Muscle layer of duodenum (tissue), 2 donors: ENCODE measurements around the gene SPIRE1.
"Not testable (repeated sequence)": the region's sequence is repeated elsewhere in the genome, so short reads cannot be mapped to it uniquely, and the experiment has no call there.

Source experiments
- H3K27ac ChIP-seq: one replicate; pipeline ENCODE4 v1.7.0; 2013; ENCODE audit warnings: mild to moderate bottlenecking, low read length
- H3K27me3 ChIP-seq: one replicate; pipeline ENCODE4 v1.7.0; 2013; ENCODE audit warnings: low read depth, mild to moderate bottlenecking, control low read depth, low read length
- H3K36me3 ChIP-seq, 2 donors: one replicate each; pipeline ENCODE4 v1.7.0; 2013; ENCODE audit warnings: low read length in 2 of 2, control low read depth in 1 of 2, mild to moderate bottlenecking in 1 of 2; ENCODE audit not compliant: insufficient read depth in 2 of 2, control insufficient read depth in 1 of 2
- H3K4me1 ChIP-seq, 2 donors: one replicate each; pipeline ENCODE4 v1.7.0; 2013; ENCODE audit warnings: low read length in 2 of 2, mild to moderate bottlenecking in 2 of 2, control low read depth in 1 of 2, moderate library complexity in 1 of 2; ENCODE audit not compliant: insufficient read depth in 2 of 2, control insufficient read depth in 1 of 2
- H3K4me3 ChIP-seq, 2 donors: one replicate each; pipeline ENCODE4 v1.7.0; 2013; ENCODE audit warnings: low read length in 2 of 2, low read depth in 1 of 2, mild to moderate bottlenecking in 1 of 2
- H3K9me3 ChIP-seq, 2 donors: one replicate each; pipeline ENCODE4 v1.7.0; 2013; ENCODE audit warnings: low read length in 2 of 2, control low read depth in 1 of 2, mild to moderate bottlenecking in 1 of 2; ENCODE audit not compliant: control insufficient read depth in 1 of 2
- donor health status: healthy.

SPIRE1 gene

DNA sequence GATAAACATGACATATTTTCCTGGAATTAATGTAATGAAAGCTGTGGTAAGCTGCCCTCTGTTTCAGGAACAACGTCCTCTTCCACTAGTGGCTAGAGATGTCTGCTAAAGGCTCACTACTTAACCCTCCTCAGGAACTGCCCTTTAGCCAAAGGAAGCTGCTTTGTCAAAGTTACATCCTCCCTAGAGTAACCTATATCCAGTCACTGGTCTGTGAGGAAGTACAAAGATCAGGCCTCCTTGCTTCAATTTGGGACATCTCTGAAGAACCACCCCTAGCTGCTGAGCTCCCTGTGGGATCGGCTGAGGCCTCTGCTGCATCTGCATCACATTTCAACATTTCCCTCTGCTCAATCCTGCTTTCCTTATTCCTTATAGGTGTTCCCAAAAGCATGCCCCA lies 142.4 kb downstream of the SPIRE1 start:
- no peaks in the 10 kb centered on the region for H3K36me3 ChIP-seq
- no peaks in the 10 kb centered on the region for H3K27me3 ChIP-seq
- no peak overlapping the region for H3K27ac ChIP-seq
- H3K4me3 ChIP-seq = no peak overlapping the region
- H3K9me3 ChIP-seq = no peaks in the 10 kb centered on the region
- H3K4me1 ChIP-seq = peaks cover 0 to 5% of the 10 kb centered on the region in 2 donors

DNA sequence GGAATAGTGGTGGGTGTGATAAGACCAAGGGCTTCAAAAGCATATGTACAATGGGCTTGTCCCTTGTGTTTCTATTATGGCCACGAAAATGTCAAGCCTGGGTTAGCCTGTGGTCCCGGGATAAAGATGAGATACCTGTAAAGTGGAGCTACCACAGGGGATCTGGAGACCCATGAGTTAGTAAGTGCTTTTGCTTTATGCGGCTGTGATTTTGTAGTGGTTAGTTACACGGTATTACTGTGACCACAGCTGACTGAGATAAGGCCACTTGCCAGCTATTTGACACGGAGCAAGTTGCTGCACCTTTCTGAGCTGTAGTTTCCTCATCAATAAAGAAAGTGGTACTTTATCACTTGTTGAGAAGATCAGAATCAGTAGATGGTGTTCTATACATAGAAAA lies 150.9 kb downstream of the SPIRE1 start:
- Histone ChIP-seq H3K4me1 (no peaks in the 10 kb centered on the region), H3K36me3 (peaks cover 0 to 15% of the 10 kb centered on the region in 2 donors), H3K9me3 (no peaks in the 10 kb centered on the region), H3K27me3 (no peaks in the 10 kb centered on the region), H3K27ac (no peak overlapping the region), H3K4me3 (no peak overlapping the region)

DNA sequence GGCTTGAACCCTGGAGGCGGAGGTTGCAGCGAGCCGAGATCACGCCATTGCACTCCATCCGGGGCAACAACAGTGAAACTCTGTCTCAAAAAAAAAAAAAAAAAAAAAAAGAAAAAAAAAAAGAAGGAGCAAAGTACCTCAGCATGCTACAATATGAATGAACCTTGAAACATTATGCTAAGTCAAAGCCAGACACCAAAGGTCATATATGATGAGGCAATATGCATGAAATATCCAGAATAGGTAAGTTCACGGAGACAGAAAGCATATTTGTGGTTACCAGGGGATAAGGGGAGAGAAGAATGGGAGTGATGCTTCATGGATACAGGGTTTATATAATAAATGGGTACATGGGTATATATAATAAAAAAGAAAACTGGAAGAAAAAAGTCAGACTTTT lies 156.9 kb downstream of the SPIRE1 start:
- Histone ChIP-seq H3K27ac (no peak overlapping the region), H3K9me3 (no peaks in the 10 kb centered on the region), H3K36me3 (peaks cover 0 to 12% of the 10 kb centered on the region in 2 donors), H3K27me3 (no peaks in the 10 kb centered on the region), H3K4me1 (no peaks in the 10 kb centered on the region), H3K4me3 (no peak overlapping the region)

DNA sequence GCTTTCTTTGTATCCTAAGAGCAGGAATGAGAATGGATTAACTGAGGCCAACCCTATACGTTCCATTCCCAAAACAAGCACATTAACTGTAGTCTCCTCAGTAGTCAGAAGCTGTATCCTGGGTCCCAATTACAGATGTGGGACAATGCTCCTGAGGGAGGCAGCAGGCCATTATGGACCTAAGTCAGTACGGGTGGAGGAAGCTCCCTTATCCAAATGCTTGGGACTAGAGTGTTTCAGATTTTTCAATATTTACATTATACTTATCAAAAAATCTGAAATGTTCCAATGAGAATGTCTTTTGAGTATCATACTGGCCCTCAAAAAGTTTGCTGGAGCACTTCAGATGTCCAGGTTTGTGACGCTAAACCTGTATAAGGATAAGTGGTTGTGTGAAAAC lies 160.1 kb downstream of the SPIRE1 start:
- Histone ChIP-seq H3K9me3 (no peaks in the 10 kb centered on the region), H3K27ac (no peak overlapping the region), H3K36me3 (peaks cover 0 to 9% of the 10 kb centered on the region in 2 donors), H3K27me3 (no peaks in the 10 kb centered on the region), H3K4me1 (no peaks in the 10 kb centered on the region), H3K4me3 (no peak overlapping the region)

DNA sequence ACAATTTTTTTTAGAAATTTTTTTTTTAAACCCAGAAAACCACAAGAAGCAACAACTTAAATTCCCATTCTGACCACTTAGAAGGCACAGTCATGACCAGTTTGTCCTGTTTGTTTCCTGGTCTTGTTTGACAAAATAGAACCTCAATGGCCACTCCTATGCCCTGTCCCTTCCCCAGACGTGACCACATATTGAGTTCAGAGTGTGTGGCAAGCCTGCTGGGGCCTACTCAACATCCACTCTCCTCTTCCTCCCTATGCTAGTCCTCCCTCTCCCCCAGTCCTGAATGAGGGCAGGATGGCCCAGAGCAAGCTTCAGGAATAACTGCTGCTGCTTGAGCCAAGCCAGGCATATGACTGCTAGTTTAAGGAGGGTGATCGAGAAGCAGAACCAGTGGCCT lies 160.6 kb downstream of the SPIRE1 start:
- peaks cover 0 to 12% of the 10 kb centered on the region in 2 donors for H3K36me3 ChIP-seq
- H3K4me1 ChIP-seq = no peaks in the 10 kb centered on the region
- no peaks in the 10 kb centered on the region for H3K9me3 ChIP-seq
- no peak overlapping the region for H3K4me3 ChIP-seq
- H3K27me3 ChIP-seq = no peaks in the 10 kb centered on the region
- H3K27ac ChIP-seq = no peak overlapping the region

DNA sequence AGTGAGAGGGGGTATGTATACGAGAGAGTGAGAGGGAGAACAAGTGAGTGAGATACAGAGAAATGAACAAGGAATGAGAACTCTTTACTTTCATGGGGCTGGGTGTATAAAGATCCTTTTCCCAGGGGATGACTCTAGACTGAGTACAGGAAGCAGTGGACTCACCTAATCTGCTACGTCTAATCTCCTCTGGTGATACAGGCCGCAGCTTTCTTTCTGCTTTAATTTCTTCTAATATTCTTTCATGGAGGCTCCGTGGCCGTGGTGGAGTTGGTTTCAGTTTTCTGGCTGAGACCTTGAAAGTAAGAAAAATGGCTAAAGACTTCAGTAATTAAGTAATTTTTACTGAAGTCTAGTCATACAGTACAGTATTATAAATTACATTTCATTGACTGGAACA lies 165.0 kb downstream of the SPIRE1 start:
- H3K9me3 ChIP-seq = no peaks in the 10 kb centered on the region
- no peak overlapping the region for H3K4me3 ChIP-seq
- peaks cover 7 to 23% of the 10 kb centered on the region in 2 donors for H3K36me3 ChIP-seq
- no peaks in the 10 kb centered on the region for H3K4me1 ChIP-seq
- no peaks in the 10 kb centered on the region for H3K27me3 ChIP-seq
- H3K27ac ChIP-seq = no peak overlapping the region

DNA sequence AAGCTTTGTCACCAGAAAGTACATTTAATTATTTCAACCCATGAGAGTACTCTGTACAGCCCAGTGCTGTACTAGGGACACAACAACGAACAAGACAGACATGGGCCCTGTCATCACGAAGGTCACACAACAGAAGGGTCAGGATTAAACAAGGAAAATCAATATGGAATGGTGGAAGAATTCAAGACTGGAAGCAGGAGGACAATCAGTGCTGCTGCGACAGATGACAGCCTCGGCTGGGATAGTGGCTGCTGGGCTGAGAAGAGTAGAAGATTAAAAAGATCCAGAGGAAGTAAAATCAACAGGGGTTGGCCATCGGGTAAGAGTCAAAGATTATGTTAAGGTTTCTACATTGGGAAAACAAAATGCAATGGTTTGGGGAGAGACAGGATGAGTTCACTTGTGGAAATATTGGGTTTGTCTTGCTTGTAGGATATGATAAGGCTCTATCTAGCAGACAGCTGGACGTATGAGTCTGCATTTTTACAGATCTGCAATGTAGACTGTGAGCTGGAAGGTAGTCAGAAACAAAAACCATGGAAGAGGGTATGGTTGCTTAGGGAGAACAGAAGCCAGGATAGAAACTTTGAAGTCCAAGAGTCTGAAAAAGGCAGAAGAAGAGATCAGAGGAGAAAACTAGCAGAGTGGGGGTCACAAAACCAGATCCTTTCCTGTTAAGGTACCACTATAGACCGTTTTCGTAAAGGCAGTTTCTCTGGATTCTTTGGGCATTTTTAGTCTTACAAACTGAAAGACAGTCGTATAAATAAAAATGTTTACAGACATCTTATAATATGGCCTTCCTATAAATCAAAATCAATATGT lies 166.1 kb downstream of the SPIRE1 start:
- Histone ChIP-seq H3K36me3 (peaks cover 7 to 23% of the 10 kb centered on the region in 2 donors), H3K27ac (no peak overlapping the region), H3K4me3 (no peak overlapping the region), H3K9me3 (no peaks in the 10 kb centered on the region), H3K4me1 (no peaks in the 10 kb centered on the region), H3K27me3 (no peaks in the 10 kb centered on the region)

DNA sequence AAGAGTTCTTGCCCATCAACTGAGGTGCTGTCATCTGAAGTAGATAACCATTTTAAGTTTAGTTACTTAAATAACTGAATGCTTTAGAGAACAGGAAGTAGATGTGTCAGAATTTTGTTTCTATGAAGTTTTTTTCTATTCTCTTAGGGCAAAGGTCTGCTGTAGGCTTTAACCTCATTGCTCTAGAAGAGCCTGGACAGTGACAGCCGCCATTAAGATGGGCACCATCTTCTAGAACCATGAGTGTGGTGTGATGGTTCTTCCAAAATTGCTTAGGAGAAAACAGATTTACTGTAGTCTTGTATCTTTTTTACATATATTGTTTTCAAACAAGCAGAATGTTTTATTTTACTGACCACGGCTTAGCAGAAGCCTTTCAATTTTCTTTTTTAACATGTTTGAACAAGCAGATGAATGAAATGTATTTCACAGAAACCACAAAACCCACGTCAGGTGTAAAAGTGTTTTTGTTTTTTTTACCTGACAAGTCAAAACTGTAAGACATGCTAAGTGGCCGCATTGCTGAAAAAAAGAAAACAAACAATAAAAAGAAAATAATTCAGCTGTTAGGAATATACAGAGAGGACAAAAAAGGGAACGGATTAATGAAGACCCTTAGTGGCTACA lies 172.3 kb downstream of the SPIRE1 start:
- Histone ChIP-seq H3K36me3 (no peaks in the 10 kb centered on the region), H3K4me1 (no peaks in the 10 kb centered on the region), H3K9me3 (no peaks in the 10 kb centered on the region), H3K4me3 (no peak overlapping the region), H3K27me3 (no peaks in the 10 kb centered on the region), H3K27ac (no peak overlapping the region)

DNA sequence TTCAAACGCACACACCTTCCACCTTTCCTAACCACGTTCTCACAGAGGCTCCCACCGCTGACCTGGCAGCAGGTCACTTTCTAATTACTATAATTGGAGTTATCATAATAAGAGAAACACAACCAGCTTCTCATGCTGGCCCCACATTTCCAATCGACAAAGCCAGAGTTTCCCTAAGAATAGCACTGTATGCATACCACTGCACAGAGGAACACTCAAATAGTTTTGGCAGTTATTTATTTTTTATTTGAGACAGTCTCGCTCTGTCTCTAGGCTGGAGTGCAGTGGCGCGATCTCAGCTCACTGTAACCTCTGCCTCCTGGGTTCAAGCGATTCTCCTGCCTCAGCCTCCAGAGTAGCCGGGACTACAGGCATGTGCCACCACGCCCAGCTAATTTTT lies 176.0 kb downstream of the SPIRE1 start:
- H3K27me3 ChIP-seq, H3K4me1 ChIP-seq, H3K27ac ChIP-seq, H3K9me3 ChIP-seq, H3K4me3 ChIP-seq: not testable (repeated sequence)
- H3K36me3 ChIP-seq = peaks cover 15 to 23% of the 10 kb centered on the region in 2 donors

DNA sequence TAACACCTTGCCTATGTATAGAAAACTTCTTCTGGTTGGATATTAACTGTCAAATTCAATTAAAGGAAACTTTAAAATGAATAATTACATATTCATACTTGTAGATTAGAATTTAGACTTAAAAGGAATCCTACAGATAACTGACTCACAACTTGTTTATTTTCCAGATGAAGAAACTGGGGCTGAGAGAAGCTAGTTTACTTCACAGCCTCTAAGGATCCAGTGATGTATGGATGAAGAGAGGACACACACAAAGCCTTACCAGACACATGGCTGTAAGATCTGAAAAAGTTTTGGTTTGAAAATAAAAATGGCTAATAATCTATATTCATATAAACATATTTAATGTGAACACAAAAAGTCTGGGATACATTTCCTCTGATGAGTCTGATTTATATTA lies 177.9 kb downstream of the SPIRE1 start:
- Histone ChIP-seq H3K4me1 (no peaks in the 10 kb centered on the region), H3K27ac (no peak overlapping the region), H3K4me3 (no peak overlapping the region)

DNA sequence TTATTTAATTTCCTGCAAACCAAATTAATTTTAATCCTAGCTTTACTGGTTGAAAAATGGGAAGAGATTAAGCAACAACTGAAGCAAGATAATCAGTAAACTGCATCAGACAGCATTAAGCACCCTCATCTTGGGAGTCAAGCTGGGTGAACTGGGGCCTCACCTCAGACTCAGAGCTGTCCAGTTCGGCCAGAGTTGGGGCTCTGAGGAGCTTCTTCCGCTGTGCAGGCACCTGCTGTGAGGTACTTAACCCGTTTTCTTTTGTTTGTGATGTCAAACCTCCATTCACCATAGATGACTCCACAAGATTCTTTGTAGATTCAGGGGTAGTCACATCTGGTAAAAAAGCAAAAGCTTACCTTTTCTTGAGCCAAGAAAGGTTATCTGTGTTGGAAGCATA lies 178.4 kb downstream of the SPIRE1 start:
- H3K9me3 ChIP-seq = no peaks in the 10 kb centered on the region
- H3K4me3 ChIP-seq = no peak overlapping the region
- no peaks in the 10 kb centered on the region for H3K4me1 ChIP-seq
- H3K36me3 ChIP-seq = peaks cover 15 to 25% of the 10 kb centered on the region in 2 donors
- no peak overlapping the region for H3K27ac ChIP-seq
- no peaks in the 10 kb centered on the region for H3K27me3 ChIP-seq

More for the DNA sequence above, 177.9 kb downstream of the SPIRE1 start:
- H3K9me3 ChIP-seq = no peaks in the 10 kb centered on the region
- H3K36me3 ChIP-seq = peaks cover 15 to 25% of the 10 kb centered on the region in 2 donors
- no peaks in the 10 kb centered on the region for H3K27me3 ChIP-seq
